Neuron (in vitro differentiated cells): ENCODE measurements around the gene OR4S1.
"Not testable (repeated sequence)": the region's sequence is repeated elsewhere in the genome, so short reads cannot be mapped to it uniquely, and the experiment has no call there.

Experiments
- H2AFZ ChIP-seq: one replicate; pipeline ENCODE4 v1.6.1; 2013; ENCODE audit warnings: low read depth, mild to moderate bottlenecking, inconsistent platforms, low read length, moderate library complexity
- H3K27me3 ChIP-seq: one replicate; pipeline ENCODE4 v1.6.1; 2013; ENCODE audit warnings: low read length; ENCODE audit not compliant: insufficient read depth
- H3K36me3 ChIP-seq: one replicate; pipeline ENCODE4 v1.6.1; 2013; ENCODE audit warnings: low read length; ENCODE audit not compliant: insufficient read depth
- H3K4me1 ChIP-seq: one replicate; pipeline ENCODE4 v1.6.1; 2013; ENCODE audit warnings: low read length; ENCODE audit not compliant: insufficient read depth
- H3K4me3 ChIP-seq: 2 replicates; pipeline ENCODE4 v1.5.1; 2013; ENCODE audit warnings: mild to moderate bottlenecking, low read length, moderate library complexity
- H3K9me3 ChIP-seq: one replicate; pipeline ENCODE4 v1.6.1; 2013; ENCODE audit warnings: low read length

OR4S1 gene, protein sequence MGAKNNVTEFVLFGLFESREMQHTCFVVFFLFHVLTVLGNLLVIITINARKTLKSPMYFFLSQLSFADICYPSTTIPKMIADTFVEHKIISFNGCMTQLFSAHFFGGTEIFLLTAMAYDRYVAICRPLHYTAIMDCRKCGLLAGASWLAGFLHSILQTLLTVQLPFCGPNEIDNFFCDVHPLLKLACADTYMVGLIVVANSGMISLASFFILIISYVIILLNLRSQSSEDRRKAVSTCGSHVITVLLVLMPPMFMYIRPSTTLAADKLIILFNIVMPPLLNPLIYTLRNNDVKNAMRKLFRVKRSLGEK

GRCh38 chr11:48305923-48306322 lies at the start of gene OR4S1:
OR4S1 (plus strand) TSS chr11:48306223; CDS start chr11:48306223, 0 bp downstream.
- no peaks in the 10 kb centered on the region for H3K36me3 ChIP-seq
- H3K27me3 ChIP-seq = no peaks in the 10 kb centered on the region
- H3K9me3 ChIP-seq = no peaks in the 10 kb centered on the region
- H3K4me3 ChIP-seq = no peak within 1 kb of the TSS
- no peaks in the 10 kb centered on the region for H3K4me1 ChIP-seq
- no peak within 1 kb of the TSS for H2AFZ ChIP-seq

DNA sequence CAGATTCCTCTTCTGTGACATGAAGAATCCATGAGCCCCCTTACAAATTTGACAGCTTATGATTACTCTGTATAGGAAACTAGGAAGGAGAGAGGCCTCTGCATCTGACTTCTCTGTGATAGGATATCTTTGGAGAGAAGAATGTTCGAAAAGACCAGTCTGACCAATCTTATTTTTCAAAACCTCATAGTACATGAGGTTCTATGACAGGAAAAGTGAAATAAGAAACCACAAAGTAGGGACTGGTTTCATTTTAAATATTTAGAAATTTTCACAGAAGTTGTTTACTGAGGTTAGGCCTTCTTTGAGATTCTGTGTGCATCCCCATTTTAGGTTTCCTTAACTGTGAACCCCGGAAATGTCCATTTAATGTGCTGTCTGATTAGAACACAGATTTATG lies 44.4 kb upstream of the OR4S1 start:
- H3K4me1 ChIP-seq = no peaks in the 10 kb centered on the region
- H3K4me3 ChIP-seq = no peak overlapping the region
- H2AFZ ChIP-seq = no peak overlapping the region
- H3K36me3 ChIP-seq = no peaks in the 10 kb centered on the region
- H3K27me3 ChIP-seq = peaks cover 4% of the 10 kb centered on the region
- no peaks in the 10 kb centered on the region for H3K9me3 ChIP-seq

DNA sequence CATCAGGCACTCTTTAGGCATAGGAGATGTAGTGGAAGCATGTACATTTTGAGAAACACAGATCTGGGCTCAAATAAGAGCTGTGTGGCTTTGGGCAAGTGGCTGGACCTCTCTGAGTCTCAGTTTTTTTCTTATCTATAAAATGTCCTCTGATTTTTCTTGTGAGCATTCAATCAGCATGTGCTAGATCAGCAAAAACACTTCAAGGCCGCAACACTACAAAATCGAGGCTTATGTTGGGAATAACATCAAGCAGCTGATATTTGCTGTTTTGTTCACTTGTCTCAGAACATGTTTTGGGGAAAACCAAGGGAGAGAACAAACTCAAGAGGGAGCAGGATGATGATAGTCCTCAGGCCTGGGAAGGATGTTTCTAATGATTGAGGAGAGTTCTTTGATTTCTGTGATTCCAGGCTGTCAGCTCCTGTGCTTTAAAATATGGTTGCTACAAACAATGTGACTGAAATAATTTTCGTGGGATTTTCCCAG lies 42.6 kb upstream of the OR4S1 start, which contains the start of gene OR4X1:
Gene OR4X1, plus strand, starts transcription at position 439 of the 489 bp plus-strand sequence. Its CDS starts 0 bp downstream, at position 439.
- H2AFZ ChIP-seq = no peak within 1 kb of the TSS
- no peaks in the 10 kb centered on the region for H3K9me3 ChIP-seq
- H3K4me3 ChIP-seq = no peak within 1 kb of the TSS
- no peaks in the 10 kb centered on the region for H3K4me1 ChIP-seq
- H3K27me3 ChIP-seq = peaks cover 4% of the 10 kb centered on the region
- H3K36me3 ChIP-seq = no peaks in the 10 kb centered on the region

DNA sequence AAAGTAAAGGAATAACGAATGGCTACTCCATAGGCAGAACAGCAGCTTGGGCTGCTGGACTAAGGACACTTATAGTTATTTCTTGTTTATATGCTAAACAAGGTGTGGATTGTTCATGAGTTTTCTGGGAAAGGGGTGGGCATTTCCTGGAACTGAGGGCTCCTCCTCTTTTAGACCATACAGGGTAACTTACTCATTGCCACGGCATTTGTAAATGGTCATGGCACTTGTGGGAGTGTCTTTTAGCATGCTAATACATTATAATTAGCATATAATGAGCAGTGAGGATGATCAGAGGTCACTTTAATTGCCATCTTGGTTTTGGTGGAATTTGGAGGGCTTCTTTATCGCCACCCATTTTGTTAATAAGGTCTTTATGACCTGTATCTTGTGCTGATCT lies 35.4 kb upstream of the OR4S1 start:
- Histone ChIP-seq H3K9me3 (no peaks in the 10 kb centered on the region), H3K4me3 (no peak overlapping the region), H2AFZ (no peak overlapping the region), H3K4me1 (no peaks in the 10 kb centered on the region), H3K27me3 (no peaks in the 10 kb centered on the region), H3K36me3 (no peaks in the 10 kb centered on the region)

DNA sequence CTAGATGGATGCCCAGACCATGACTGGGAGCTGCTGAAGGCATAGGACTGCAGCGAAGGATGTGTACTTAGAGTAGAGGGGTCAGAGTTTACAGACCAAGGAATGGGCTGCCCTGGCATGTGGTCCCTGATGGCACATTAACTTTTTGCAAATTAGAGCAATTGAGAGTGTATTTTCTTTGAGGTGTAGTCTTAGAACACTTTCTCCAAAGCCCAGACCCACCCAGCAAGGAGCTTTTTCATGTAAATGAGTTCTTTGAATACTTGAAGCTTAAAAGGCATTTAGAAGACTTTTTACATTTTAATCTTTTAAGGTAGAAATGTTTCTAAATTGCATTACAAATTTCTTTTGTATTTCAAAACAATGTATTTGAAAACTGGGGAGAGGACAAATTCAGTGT lies 33.4 kb upstream of the OR4S1 start:
- Histone ChIP-seq H3K27me3 (no peaks in the 10 kb centered on the region), H3K4me1 (no peaks in the 10 kb centered on the region), H3K9me3 (no peaks in the 10 kb centered on the region), H2AFZ (no peak overlapping the region), H3K4me3 (no peak overlapping the region), H3K36me3 (no peaks in the 10 kb centered on the region)

DNA sequence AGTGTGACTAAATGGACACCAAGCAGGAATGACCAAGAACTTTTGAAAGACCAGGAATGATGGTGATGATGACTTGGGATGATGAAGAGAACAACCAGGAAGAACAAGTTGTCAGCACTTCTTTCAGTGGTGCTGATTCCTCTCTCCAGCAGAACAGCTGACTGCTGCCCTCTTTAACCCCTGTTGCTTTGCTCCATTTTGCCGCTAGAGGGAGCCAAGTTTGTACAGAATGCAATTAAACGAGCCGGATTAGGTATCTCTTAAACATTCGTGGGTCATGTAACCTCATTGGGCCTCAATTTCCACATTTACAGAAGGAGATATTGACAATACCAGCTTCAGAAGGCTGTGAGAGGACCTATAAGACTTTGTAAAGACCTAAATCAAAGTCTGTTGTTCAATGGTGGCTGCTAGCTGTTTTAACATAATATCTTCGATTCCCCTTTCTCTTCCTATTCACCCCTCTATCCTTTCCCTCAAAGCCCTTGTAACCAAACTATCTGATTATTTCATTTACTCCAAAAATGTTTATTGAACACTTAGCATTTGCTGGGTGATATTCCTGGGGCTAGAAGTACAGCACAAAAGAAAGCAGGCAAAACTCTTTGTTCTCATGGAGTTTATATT lies 1.9 kb downstream of the OR4S1 start:
- no peaks in the 10 kb centered on the region for H3K27me3 ChIP-seq
- H3K9me3 ChIP-seq = no peaks in the 10 kb centered on the region
- H3K4me3 ChIP-seq = no peak overlapping the region
- H3K4me1 ChIP-seq = no peaks in the 10 kb centered on the region
- H2AFZ ChIP-seq = no peak overlapping the region
- H3K36me3 ChIP-seq = no peaks in the 10 kb centered on the region

GRCh38 chr11:48313590-48313989 lies 7.6 kb downstream of the OR4S1 start:
- not testable (repeated sequence) for H3K9me3 ChIP-seq, H2AFZ ChIP-seq, H3K36me3 ChIP-seq, H3K4me1 ChIP-seq, H3K27me3 ChIP-seq, H3K4me3 ChIP-seq

DNA sequence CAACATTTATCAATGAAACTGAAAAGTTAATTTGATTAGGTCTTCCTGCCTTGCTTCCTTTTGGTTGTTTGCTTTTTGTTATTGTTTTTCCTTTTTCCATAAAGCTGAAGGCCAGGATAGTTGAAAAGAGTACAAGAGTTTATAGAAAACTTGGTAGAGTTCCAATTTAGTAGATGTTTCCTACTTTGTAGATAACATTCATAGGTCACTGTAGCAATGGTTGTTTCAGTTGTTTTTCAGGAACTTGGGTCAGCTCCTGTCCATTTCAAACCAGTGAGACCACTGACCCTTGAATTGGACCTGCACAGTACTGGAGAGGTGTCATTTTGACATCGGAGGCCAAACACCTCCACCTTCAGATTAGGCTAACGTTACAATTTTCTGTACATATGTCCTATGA lies 13.8 kb downstream of the OR4S1 start:
- H3K9me3 ChIP-seq, H3K4me3 ChIP-seq, H3K36me3 ChIP-seq, H2AFZ ChIP-seq, H3K4me1 ChIP-seq, H3K27me3 ChIP-seq: not testable (repeated sequence)

- not testable (repeated sequence) for H3K4me1 ChIP-seq, H3K36me3 ChIP-seq, H3K27me3 ChIP-seq, H2AFZ ChIP-seq, H3K4me3 ChIP-seq, H3K9me3 ChIP-seq
Measured at GRCh38 chr11:48324620-48325019, 18.6 kb downstream of the OR4S1 start, which contains the start of gene OR4C3. OR4C3 (plus strand) TSS chr11:48324920; CDS start chr11:48325022, 102 bp downstream.

GRCh38 chr11:48341466-48341865 lies 35.4 kb downstream of the OR4S1 start:
- H3K4me1 ChIP-seq = no peaks in the 10 kb centered on the region
- no peaks in the 10 kb centered on the region for H3K27me3 ChIP-seq
- no peaks in the 10 kb centered on the region for H3K36me3 ChIP-seq
- no peak overlapping the region for H2AFZ ChIP-seq
- H3K4me3 ChIP-seq = no peak overlapping the region
- H3K9me3 ChIP-seq = no peaks in the 10 kb centered on the region

- H3K4me3 ChIP-seq, H3K4me1 ChIP-seq, H2AFZ ChIP-seq, H3K9me3 ChIP-seq, H3K36me3 ChIP-seq, H3K27me3 ChIP-seq: not testable (repeated sequence)
Measured at GRCh38 chr11:48342505-48342904, 36.5 kb downstream of the OR4S1 start.

GRCh38 chr11:48346286-48346685 lies 40.3 kb downstream of the OR4S1 start:
- not testable (repeated sequence) for H3K36me3 ChIP-seq, H3K27me3 ChIP-seq, H2AFZ ChIP-seq, H3K4me3 ChIP-seq, H3K9me3 ChIP-seq, H3K4me1 ChIP-seq

DNA sequence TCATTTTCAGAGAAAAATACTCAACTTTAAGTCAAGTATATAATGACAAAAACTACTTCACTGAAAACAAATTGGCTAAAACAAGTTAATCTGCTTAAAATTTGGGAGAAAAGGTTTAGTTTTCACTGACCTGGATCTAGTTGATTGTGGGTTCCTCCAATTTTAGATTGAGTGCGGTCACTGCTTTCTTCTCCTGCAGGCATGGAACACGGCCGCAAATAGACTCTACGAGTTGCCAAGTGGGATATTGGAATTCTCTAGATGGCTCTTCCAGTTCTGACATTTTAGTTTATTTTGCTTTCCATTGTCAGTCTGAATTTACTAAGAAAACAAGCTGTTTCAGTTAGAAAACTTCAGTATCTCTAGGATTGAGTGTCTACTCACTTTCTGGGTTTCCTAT lies 48.0 kb downstream of the OR4S1 start:
- H3K4me3 ChIP-seq = no peak overlapping the region
- no peaks in the 10 kb centered on the region for H3K36me3 ChIP-seq
- H3K9me3 ChIP-seq = no peaks in the 10 kb centered on the region
- H2AFZ ChIP-seq = no peak overlapping the region
- no peaks in the 10 kb centered on the region for H3K4me1 ChIP-seq
- no peaks in the 10 kb centered on the region for H3K27me3 ChIP-seq
